Measurements from ENCODE around the gene SIPA1.

- TF ChIP-seq CTCF (IDR thresholded peaks at IDR 0.05): no peak
- TF ChIP-seq POLR2A (IDR thresholded peaks at IDR 0.05): no peak
These were observed 28.2 kb upstream of the SIPA1 start for GRCh38 chr11:65609665-65610064.

All from Peyer's patch (tissue), 4 donors.